Stimulated activated CD4-positive, alpha-beta T cell treated with anti-CD3 and anti-CD28 coated beads, Interleukin-1b, Interleukin-23, amount 100 ng/mL, for 1 hour (primary cell): ENCODE results near the gene SLC47A2.

Experiments
- DNase-seq, 2 donors: peaks; one replicate each; pipeline ENCODE4 v3.0.0-alpha.2; 2020; ENCODE audit warnings: low read depth in 2 of 2

SLC47A2 gene

GRCh38 chr17:19664136-19664820 is 52.1 kb downstream of the SLC47A2 start:
- DNase-seq = no peak

GRCh38 chr17:19663097-19663496 is 53.3 kb downstream of the SLC47A2 start:
- no peak for DNase-seq

GRCh38 chr17:19661121-19661520 is 55.3 kb downstream of the SLC47A2 start:
- DNase-seq = no peak

- DNase-seq = no peak
Measured at GRCh38 chr17:19660219-19660870, 56.0 kb downstream of the SLC47A2 start.

- no peak for DNase-seq
Measured at GRCh38 chr17:19659366-19660177, 56.8 kb downstream of the SLC47A2 start.

- DNase-seq = no peak
Measured at GRCh38 chr17:19656851-19657581, 59.4 kb downstream of the SLC47A2 start.

GRCh38 chr17:19656336-19656735 is 60.0 kb downstream of the SLC47A2 start:
- DNase-seq = no peak

- DNase-seq = no peak
Measured at GRCh38 chr17:19654896-19655295, 61.5 kb downstream of the SLC47A2 start.

- DNase-seq = no peak
Measured at GRCh38 chr17:19654342-19654886, 62.0 kb downstream of the SLC47A2 start.

GRCh38 chr17:19652595-19652994 is 63.8 kb downstream of the SLC47A2 start:
- no peak for DNase-seq

- DNase-seq = no peak
Measured at GRCh38 chr17:19651451-19652238, 64.7 kb downstream of the SLC47A2 start.

- no peak for DNase-seq
Measured at GRCh38 chr17:19650826-19651225, 65.6 kb downstream of the SLC47A2 start.

GRCh38 chr17:19649274-19649541 is 67.2 kb downstream of the SLC47A2 start:
- DNase-seq = no peak

- DNase-seq = peak; percentile 78 to 91
Measured at GRCh38 chr17:19648475-19649273, 67.7 kb downstream of the SLC47A2 start, which contains the start of gene ALDH3A2. TSS of gene ALDH3A2 (plus strand) at chr17:19648751. CDS start at chr17:19648972, 221 bp downstream.

- no peak for DNase-seq
Measured at GRCh38 chr17:19647697-19648474, 68.5 kb downstream of the SLC47A2 start.

GRCh38 chr17:19646788-19647696 is 69.3 kb downstream of the SLC47A2 start:
- DNase-seq = no peak

- DNase-seq = peak in 1 of 2 donors; percentile 9
Measured at GRCh38 chr17:19645734-19646201, 70.6 kb downstream of the SLC47A2 start.
